SKM-1 treated with dmso at 0.1 percent for 144 hours (cell line): ENCODE measurements around the gene RASGRF2.
"Not testable (repeated sequence)": the region's sequence is repeated elsewhere in the genome, so short reads cannot be mapped to it uniquely, and the experiment has no call there.

Experiments used
- DNase-seq: peaks from one replicate; lab custom pipeline; 2025; ENCODE audit not compliant: unreplicated experiment; lab: John Stamatoyannopoulos, UW

Gene RASGRF2

DNA sequence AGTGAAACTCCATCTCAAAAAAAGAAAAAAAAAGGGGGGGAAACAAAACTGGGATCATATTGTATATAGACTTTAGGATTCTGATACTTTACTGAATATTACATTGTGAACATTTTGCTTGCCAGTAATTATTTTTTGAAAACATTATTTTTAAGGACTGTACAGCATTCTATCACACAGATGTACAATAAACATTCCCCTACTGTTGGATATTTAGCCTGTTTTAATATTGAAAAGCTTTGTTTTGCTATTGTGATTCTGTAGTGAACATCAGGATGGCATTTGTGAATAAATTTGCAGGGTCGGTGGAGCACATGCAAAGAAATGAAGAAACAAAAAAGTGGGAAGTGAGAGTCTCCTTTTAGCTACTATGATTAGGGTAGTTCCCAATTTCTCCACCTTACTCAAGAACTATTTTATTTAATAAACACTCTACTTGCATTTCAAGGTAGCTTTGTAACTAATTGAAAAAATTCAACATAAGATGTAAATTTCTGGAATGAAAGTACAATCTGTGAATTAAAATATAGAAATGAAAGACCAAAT, 18.7 kb downstream of the RASGRF2 start:
- DNase-seq, result peak; percentile 31

DNA sequence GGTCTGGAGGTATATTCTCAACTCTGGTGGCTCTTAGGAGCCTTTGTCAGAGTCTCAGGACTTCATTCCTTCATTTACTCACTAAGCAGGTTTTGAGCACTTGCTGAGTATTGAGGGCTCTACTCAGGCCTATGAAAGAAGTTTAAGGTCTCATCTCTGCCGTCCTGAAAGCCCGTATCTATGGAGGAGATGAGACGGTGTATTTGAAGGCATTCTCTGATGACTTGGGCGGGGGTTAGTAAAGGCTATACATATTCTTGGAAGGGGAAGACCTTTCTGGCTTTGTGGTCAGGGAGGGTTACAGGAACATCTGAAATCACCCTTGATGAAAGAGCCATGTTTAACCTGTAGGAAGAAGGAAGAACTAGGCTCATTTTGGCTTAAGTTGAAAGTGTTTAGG, 21.9 kb downstream of the RASGRF2 start:
- DNase-seq, result no peak

DNA sequence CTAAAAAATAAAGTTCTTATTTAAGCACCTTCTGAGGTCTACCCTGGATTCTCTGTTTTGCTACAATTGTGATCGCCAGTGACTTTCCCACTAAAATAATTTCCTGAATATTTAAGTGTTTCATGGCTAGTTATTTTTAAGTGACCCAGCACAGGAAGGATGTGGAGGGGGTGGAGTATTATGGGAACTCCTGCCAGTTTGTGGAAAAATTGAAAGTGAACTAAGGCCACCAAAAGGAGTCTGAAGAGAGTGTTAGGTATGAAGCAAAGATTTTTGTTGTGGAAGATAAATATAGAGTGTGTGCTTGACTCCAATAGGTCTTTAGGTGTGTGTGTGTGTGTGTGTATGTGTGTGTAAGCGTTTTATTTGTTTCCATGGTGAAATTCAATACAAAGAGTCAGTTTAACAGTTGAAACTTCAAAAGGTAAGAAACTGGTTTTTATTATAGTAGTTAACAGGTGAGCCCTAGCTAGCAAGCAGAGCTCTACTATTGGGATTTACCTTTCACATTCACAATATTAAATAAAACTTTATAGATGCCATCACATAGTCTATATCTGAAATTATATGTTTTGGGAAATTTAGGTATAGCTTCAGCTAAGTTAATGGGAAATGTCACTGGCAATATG, 25.6 kb downstream of the RASGRF2 start:
- DNase-seq, result no peak

DNA sequence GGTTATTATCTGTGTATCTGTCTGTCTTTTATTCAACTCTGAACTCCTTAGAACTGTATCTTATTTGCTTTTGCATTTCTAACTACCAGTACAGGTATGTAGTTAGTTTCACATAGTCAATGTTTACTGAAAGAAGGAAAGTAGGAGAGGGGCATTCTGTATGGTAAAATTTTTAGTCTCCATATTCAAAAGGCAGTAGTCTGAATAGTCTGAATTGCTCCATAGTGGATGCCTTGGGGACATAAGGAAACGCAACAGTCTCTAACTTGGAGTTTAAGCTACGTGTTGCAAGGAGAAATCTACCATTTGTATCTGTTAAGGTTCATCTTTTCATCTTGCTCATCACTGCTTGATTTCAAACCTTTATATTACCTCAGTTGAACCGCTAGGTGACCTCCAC, 26.2 kb downstream of the RASGRF2 start:
- DNase-seq, result no peak

DNA sequence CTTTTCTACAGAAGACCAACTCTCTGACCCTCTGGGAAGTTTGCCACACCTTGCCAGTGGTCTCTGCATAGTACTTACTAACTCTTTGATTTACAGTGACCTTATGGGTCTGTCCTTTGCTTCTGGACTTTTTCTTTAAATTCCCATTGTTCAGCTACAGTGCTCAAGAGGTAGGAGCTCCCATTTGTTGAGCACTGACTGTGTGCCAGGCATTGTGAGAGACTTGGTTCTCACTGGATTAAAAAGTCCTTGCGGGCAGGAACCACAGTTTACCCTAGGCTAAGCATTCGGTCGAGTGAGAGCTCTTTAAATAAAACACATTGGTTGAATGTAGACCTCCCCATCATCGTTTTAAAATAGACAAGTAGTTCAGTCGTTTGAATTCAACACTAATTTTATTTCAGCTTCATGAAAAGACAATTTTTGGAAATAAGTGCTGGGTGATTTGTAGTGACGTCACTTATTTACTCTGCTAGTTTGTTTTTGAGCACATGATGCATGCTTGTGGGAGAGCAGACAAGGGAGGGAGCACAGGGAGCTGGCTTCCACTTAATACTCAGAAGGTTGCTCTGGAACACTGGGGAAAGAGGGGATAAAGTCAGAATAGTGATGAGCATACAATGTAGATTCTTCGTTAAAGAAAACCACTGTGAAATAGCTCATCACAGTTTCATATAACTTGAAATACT, 27.1 kb downstream of the RASGRF2 start:
- no peak for DNase-seq

DNA sequence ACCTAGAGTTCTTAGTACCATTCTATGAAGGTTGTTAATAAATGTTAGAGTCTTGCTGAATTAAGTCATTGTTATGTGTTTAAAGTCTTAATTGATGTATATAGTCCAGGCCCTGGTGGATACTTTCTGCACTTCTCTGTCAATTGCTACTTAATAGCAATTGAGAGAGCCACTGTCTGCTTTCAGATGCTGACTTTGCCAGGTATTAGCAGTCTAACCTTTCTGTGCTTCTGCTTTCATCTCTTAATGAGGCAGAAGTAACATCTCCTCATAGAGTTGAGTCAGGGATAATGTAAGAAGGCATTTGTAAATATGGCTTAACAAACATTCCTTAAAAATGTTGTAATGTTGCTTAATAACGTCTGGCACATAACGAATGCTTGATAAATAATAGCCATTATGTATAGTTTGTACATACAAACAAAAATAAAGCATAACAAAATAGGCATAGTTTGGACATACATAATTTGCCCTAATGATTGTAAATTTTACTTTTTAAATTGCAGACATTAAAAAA, 28.3 kb downstream of the RASGRF2 start:
- DNase-seq, result no peak

DNA sequence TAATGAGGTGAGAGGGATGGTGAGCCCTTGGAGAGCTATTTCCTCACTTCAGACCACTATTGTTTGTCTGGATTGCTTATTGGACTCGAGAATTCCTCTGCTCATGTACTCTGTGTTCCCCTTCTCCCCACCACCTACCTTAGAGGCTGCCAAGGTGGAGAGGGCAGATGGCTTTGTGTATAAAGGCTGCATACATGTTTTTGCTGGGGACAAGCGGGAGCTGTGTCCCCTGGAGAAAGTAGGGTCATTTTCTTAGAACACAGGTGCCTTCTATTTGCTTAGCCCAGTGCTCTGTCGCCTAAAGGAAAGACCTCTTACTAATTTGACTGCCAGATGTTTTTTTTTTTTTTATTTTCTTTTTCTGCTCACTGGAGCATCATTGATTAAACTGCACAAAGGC, 29.7 kb downstream of the RASGRF2 start:
- no peak for DNase-seq

DNA sequence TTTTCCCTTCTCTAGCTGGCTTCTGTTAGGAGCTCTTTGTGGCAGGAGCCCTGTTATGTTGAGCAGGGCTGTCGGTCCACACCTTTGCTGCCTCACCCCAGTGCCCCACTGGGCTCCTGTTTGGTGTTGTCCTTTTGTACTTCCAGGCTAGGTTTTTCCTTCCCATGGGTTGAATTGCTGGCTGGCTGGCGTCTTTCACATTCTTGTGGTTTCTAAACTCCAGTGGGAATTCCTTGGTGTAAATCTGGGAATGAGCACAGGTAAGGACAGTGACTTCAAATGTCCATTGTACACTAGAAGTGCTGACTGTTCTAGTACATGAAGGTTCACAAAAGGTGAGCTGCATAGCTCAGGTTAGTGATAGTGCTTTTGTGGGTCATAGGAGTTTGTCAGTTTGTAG, 30.4 kb downstream of the RASGRF2 start:
- no peak for DNase-seq

DNA sequence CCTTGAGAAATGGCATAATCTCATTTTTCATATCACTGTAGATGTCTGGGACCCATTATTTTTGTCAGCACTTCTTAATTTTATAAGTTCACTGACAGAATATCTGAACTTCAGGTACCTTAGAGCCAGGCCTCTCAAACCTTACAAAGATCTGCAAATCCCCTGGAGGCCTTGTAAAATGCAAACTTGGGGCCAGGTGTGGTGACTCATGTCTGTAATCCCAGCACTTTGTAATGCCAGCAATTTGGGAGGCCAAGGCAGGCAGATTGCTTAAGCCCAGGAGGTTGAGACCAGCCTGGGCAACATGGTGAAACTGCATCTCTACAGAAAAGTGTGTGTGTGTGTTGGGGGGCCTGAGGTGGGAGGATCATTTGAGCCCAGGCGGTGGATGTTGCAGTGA, 30.8 kb downstream of the RASGRF2 start:
- DNase-seq, result no peak

DNA sequence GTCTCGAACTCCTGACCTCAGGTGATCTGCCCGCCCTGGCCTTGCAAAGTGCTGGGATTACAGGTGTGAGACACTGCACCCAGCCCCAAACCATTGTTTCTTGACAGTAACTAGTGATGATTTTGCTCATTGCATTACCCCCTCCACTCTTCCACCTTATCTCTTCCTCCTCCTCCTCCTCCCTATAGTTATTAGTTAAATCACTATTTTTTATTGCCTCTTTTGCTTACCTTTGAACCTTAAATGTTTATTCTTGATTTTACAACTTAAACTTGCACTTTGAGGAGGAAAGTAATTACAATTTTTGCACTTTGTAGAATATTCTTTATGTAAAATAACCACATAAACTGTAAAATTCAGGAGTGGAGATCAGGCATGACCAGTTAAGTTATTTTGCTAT, 35.7 kb downstream of the RASGRF2 start:
- no peak for DNase-seq

DNA sequence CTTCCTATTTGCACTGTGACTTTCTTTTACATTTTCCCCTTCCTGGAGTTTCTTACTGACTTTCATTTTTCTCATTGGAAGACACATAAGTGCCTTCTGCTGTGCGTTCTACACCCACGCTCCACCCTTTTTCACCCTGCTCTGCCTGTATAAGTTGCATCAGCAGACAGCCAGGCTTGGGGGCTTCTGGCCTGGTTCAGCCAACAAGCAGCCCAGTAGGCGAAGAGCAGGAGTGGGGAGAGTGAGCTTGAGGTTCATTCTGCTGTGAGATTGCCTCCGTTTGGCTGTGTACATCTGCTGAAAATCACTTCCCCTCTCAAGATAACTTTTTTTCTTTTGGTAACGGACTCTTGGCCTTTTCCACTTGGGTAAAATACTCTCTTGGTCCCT, 38.4 kb downstream of the RASGRF2 start:
- DNase-seq, result no peak

DNA sequence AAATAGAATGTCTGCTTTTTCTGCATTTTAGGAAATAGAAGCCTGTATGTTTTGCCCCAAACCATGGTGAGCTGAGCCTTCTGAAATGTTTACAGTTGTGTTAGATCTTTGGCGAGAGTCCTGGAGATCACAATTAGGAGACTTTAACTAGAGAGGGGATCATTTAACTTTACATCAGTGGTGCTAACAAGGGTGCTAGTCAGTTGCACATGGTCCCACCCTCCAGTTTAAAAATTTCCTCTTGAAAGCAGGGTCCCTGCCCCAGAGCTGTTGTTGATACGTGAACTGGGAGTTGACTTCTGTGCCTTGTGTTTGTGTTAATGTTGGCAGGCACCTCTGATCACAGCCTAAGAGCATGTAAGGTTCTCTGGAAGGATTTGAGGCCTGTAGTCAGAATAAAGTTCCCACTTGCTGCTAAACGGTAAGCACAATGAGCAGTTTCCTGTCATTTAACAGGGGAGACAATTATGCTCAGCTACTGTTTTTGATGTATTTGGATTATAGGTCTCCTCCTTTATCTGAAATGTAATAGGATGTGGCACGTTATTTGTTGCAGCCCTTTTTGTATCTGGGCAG, 43.7 kb downstream of the RASGRF2 start:
- no peak for DNase-seq

DNA sequence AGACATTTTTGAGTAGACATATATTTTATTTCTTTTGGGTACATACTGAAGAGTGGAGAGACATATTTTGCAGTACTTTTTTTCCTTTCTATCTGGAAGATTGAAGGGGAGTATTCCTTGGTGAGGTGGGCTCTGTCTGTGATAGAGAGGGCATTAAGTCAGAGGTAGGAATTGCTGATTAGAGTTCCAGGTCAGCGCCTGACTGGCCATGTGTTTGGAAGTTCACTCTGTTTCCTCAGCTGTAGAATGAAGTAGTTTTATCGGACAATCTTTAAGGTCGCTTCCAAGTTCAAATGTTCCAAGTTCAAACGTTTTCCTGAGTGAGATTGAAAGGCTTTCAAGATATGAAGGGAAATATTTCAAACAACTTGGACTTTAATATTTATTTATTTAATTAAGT, 45.5 kb downstream of the RASGRF2 start:
- no peak for DNase-seq

DNA sequence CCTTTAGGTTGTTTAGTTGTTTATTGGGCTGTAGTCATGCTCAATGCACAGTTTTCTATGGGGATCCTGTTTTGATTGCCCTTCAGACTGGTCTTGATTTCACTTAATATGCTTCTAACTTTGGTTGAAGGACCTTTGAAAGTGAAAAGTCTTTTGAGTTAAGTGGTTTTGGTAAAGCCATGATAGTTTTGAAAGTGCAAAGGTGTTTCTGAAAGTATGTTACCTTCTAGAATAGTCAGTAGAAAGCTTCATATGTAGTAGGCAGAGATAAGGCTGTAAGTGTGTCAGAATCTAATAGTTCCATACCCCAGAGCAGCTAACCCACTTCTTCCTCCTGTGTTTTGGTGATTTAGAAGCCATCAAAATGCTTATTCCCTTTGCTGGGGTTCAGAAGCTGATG, 46.1 kb downstream of the RASGRF2 start:
- DNase-seq, result no peak

DNA sequence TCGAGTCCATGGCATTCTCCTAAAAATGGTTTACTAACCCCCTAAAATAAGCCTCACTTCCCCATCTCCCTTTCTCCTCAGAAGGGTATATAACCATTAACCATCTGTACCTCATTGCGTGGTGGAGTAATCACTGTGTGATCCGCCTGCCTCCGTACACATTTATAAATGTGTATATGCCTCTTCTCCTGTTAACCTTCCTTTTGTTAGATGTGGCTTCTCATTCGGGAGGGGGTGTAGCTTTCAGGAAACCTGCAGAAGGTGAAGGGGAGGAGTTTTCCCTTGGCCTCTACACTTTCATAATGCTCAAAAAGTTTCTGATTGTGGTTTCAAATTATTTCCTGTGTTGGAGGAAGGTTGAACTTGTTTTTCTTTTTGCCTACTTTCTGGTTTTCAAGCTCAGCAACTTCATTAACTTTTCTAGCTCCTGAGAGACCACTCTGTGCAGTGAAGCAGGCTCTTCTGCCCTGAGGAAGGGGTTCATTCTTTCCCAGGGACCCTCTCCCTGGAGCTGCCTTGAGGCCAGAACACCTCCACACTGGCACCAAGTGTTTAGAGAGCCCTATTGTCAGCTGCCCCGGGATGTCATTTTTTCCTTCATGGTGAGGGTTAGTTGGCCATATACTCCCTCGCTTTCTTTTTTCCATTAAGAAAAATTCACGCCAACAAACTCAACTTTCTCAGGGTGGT, 46.9 kb downstream of the RASGRF2 start:
- DNase-seq, result no peak

DNA sequence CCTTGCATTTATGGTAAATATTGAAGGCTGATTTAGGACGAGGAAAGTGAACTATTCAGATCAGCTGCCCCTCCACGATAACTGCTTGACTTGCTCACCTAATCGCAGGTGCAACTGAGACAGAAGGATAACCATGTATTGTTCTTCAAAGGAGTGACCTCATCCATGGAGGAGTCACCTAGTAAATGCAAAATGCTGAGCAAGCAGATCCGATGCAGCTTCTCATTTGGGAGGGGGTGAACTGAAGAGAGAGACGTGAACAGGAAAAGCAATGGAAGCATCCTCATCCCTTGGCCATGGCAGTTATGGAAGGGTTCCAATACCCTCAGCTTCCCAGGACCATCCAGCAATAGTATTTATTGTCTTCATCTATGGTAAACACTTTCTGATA, 47.5 kb downstream of the RASGRF2 start:
- no peak for DNase-seq

DNA sequence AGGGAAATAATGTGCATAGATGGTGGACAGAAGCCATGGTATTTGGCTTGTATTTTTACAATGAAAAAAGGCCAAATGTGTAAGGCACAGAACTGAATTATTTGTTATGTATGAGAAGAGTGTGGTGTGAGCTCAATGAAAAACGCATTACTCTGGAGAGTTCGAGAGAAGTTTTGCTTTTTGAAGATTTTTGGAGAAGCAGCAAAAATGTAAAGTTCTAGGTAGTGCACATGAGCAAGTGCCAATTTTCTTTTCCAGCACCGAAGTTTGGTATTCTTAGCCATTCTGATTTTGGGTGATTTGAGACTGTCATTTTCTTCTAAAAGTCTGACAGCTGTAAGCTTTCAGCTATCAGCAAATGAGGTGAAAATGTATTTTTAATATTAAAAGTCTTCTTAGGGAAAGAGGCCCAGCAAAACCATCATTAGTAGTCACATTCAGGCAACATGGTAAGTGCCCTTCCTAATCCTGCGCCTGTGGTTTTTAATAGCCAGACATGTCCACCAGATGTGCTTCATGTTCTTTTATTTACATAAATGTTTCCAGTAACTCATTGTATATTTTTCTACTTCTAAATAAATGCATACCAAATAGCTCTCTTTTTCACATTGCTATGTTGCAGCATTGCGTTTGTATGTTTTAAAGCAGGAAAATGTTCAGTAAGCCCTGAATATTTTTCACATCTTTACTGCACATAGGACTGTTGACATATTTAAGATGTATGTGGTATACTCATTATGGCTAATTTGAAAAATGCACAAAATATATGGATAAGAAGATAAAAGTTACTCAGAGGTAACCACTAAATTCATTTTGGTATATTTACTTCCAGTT, 50.4 kb downstream of the RASGRF2 start:
- no peak for DNase-seq

DNA sequence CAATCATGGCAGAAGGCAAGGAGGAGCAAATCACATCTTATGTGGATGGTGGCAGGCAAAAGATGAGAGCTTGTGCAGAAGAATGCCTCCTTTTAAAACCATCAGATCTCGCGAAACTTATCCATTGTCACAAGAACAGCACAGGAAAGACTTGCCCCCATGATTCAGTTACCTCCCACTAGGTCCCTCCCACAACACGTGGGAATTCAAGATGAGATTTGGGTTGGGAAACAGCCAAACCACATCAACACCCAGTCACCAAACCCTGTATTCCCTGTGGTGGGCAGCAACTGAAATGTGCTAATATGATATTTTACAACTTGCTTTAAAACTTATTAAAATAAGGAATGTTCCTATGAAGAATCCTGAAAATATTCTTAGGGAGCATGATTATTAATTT, 54.2 kb downstream of the RASGRF2 start:
- no peak for DNase-seq

DNA sequence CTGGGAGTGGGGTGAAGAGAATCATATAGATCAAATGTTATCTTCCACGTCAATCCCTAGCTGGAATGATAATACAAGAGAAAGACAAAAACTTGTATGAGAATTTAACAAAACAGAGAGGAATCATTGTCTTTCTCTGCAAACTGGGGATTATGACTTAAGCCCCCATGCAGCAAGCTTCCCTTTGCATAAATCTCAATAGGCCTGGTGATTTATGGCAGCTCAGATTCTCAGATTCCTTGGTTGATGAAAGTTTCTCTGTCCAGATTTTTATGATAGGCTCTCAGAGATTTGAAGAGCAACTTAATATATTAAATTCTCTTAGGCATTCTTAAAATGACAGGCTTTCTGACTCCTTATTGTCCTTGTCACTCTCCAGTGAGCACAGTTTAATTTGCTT, 56.0 kb downstream of the RASGRF2 start:
- DNase-seq, result no peak

DNA sequence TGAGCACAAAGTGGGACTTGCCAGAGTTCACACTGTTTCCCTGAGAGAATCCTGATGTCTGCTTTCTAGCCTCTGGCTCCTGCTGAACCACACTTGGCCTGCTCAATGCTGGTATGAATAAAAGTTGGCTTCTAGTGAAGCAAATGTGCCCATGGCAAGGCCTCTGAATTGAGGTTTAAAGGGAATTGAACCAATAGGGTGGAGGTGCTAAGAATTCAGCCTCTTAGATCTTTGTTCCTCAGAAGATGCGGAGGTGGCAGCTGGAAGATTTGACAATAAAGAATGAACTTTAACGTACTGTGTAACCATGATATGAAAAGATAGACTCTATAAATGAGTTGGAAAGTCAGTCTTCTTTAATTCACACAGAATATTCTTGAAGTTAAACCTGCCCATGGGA, 57.2 kb downstream of the RASGRF2 start:
- DNase-seq, result no peak

DNA sequence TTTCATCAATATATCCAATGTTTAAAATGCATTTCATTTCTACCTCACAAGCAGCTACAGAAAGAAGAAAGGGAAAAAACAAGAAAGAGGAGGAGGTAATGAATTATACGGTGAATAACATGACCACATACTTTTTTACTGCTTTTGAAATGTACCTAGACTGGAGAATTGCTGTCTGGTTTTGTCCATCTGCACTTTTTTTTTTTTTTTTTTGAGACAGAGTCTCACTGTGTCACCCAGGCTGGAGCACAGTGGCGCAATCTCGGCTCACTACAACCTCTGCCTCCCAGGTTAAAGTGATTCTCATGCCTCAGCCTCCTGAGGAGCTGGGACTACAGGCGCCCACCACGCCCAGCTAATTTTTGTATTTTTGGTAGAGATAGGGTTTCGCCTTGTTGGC, 58.4 kb downstream of the RASGRF2 start:
- not testable (repeated sequence) for DNase-seq
